Keratinocyte (primary cell): ENCODE data around the gene NBPF3. TPM values are rescaled to one million over a fixed set of nuclear protein-coding genes. Genes with fewer than 3 reads are reported as not detected.

Experiments used
- DNase-seq: peaks from one replicate; pipeline ENCODE4 v3.0.0-alpha.2; 2011; ENCODE audit warnings: low read depth, missing footprints, low spot score
- FAIRE-seq: peaks from 2 replicates; lab custom pipeline; 2011; peaks lifted over from hg19 to GRCh38; lab: Jason Lieb, UNC
- H2AFZ ChIP-seq: 2 replicates; pipeline ENCODE4 v1.6.0; 2012; ENCODE audit warnings: low read length, control low read depth, inconsistent platforms; ENCODE audit not compliant: control insufficient read depth
- H3K27ac ChIP-seq: 2 replicates; pipeline ENCODE4 v1.5.1; 2011; ENCODE audit warnings: low read length; ENCODE audit not compliant: control insufficient read depth, insufficient read depth
- H3K27me3 ChIP-seq: 3 replicates; pipeline ENCODE4 v1.6.0; 2011; ENCODE audit warnings: low read length; ENCODE audit not compliant: control insufficient read depth, insufficient read depth; ENCODE audit errors: extremely low read depth
- H3K36me3 ChIP-seq, 2 experiments: 2 replicates in 1 of 2; 3 replicates in 1 of 2; pipeline ENCODE4 v1.5.1; 2011; ENCODE audit warnings: low read length in 2 of 2, mild to moderate bottlenecking in 1 of 2; ENCODE audit not compliant: control insufficient read depth in 2 of 2, insufficient read depth in 2 of 2; ENCODE audit errors: extremely low read depth in 1 of 2
- H3K4me1 ChIP-seq: 3 replicates; pipeline ENCODE4 v1.5.1; 2011; ENCODE audit warnings: low read length; ENCODE audit not compliant: control insufficient read depth, insufficient read depth; ENCODE audit errors: extremely low read depth
- H3K4me2 ChIP-seq: 3 replicates; pipeline ENCODE4 v1.6.0; 2011; ENCODE audit warnings: low read depth, low read length; ENCODE audit not compliant: control insufficient read depth, insufficient read depth; ENCODE audit errors: extremely low read depth
- H3K4me3 ChIP-seq, 3 experiments: fragments of 200-600 bp in 1 of 3; sonication (generic) in 1 of 3; 2 replicates in 2 of 3; 3 replicates in 1 of 3; pipeline ENCODE4 v1.5.1; 2011 to 2016; ENCODE audit warnings: low read length in 3 of 3, mild to moderate bottlenecking in 3 of 3, control low read depth in 2 of 3, inconsistent platforms in 1 of 3, low read depth in 1 of 3, mixed read lengths in 1 of 3, mixed run types in 1 of 3, moderate library complexity in 1 of 3; ENCODE audit not compliant: control insufficient read depth in 2 of 3, insufficient read depth in 2 of 3; ENCODE audit errors: extremely low read depth in 1 of 3
- H3K79me2 ChIP-seq: 2 replicates; pipeline ENCODE4 v1.6.0; 2012; ENCODE audit warnings: low read length; ENCODE audit not compliant: control insufficient read depth, insufficient read depth
- H3K9ac ChIP-seq: 3 replicates; pipeline ENCODE4 v1.6.0; 2011; ENCODE audit warnings: low read length; ENCODE audit not compliant: control insufficient read depth, insufficient read depth; ENCODE audit errors: extremely low read depth
- H3K9me1 ChIP-seq: 3 replicates; pipeline ENCODE4 v1.6.0; 2011; ENCODE audit warnings: low read length; ENCODE audit not compliant: control insufficient read depth, insufficient read depth; ENCODE audit errors: extremely low read depth
- H3K9me3 ChIP-seq: 2 replicates; pipeline ENCODE4 v1.5.1; 2012; ENCODE audit warnings: low read depth, low read length; ENCODE audit not compliant: control insufficient read depth
- H4K20me1 ChIP-seq: 3 replicates; pipeline ENCODE4 v1.6.0; 2011; ENCODE audit warnings: low read length; ENCODE audit not compliant: control insufficient read depth, insufficient read depth; ENCODE audit errors: extremely low read depth
- CTCF ChIP-seq, 3 experiments: IDR thresholded peaks in 1 of 3; conservative IDR thresholded peaks in 1 of 3; optimal IDR thresholded peaks in 1 of 3; 2 replicates in 2 of 3; 3 replicates in 1 of 3; pipeline versions ENCODE3 to v1.5.1; 2011; ENCODE audit warnings: low read length in 3 of 3, mild to moderate bottlenecking in 3 of 3, moderate library complexity in 2 of 3, control low read depth in 1 of 3, inconsistent platforms in 1 of 3; ENCODE audit not compliant: insufficient read depth in 2 of 3; ENCODE audit errors: extremely low read depth in 1 of 3
- EZH2 ChIP-seq: IDR thresholded peaks from one replicate; pipeline ENCODE4 v1.6.1; 2012; ENCODE audit warnings: inconsistent platforms, mild to moderate bottlenecking, low read length, moderate library complexity
- dilution Hi-C: fragments of 300-500 bp; cut with MboI; formaldehyde crosslinking; loops from one replicate; pipeline ENCODE4 v1.7.0; 2020; ENCODE audit warnings: low sequenced_read_pairs; ENCODE audit not compliant: extremely low pct_ligation_motif_present
- polyA plus RNA-seq, 5 experiments: library from polyadenylated mRNA; depleted of rRNA in 3 of 5; stranded (reverse) in 3 of 5; stranded (forward) in 1 of 5; unstranded in 1 of 5; fragments of >200 nt; gene quantifications; 1 replicate in 1 of 5; 2 replicates in 3 of 5; 3 replicates in 1 of 5; pipeline versions ENCODE4 v1.2.1 to v1.2.3, GENCODE V29; 2011 to 2012; ENCODE audit warnings: missing spikeins in 2 of 5, low read depth in 1 of 5, low replicate concordance in 1 of 5

Gene NBPF3
- polyA plus RNA-seq, 1 donor (not counting 4 experiments of a cell fraction or from before 2014, with no cell fraction given): 6.8 TPM

GRCh38 chr1:21468599-21468998 lies 28.7 kb downstream of the NBPF3 start:
- no peak overlapping the region for H3K4me3 ChIP-seq
- H3K27me3 ChIP-seq: no peaks in the 10 kb centered on the region
- H3K9me1 ChIP-seq: no peaks in the 10 kb centered on the region
- no peak overlapping the region for H3K4me2 ChIP-seq
- FAIRE-seq: no peak
- H3K27ac ChIP-seq: no peak overlapping the region
- dilution Hi-C loops: no loop called here
- no peaks in the 10 kb centered on the region for H3K9me3 ChIP-seq
- H2AFZ ChIP-seq: no peak overlapping the region
- H3K4me1 ChIP-seq: peaks cover 6% of the 10 kb centered on the region
- H4K20me1 ChIP-seq: no peaks in the 10 kb centered on the region
- H3K36me3 ChIP-seq: peaks cover 3 to 6% of the 10 kb centered on the region in 2 experiments
- DNase-seq: no peak
- peak; percentile 17 to 28 (median 23) for TF ChIP-seq CTCF (optimal IDR thresholded peaks at IDR 0.05 in 1 of 3, IDR thresholded peaks at IDR 0.05 in 1 of 3, conservative IDR thresholded peaks at IDR 0.05 in 1 of 3; ENCODE audit: extremely low read depth in 1 of 3, insufficient read depth in 2 of 3, low read length in 3 of 3)
- TF ChIP-seq EZH2: no peak
- no peak overlapping the region for H3K9ac ChIP-seq
- no peaks in the 10 kb centered on the region for H3K79me2 ChIP-seq

- no peaks in the 10 kb centered on the region for H3K27me3 ChIP-seq
- no peak for FAIRE-seq
- H3K4me2 ChIP-seq: no peak overlapping the region
- no peak for DNase-seq
- H3K36me3 ChIP-seq: peaks cover 3 to 6% of the 10 kb centered on the region in 2 experiments
- no peak overlapping the region for H3K27ac ChIP-seq
- no peaks in the 10 kb centered on the region for H3K9me1 ChIP-seq
- no peaks in the 10 kb centered on the region for H4K20me1 ChIP-seq
- no peaks in the 10 kb centered on the region for H3K79me2 ChIP-seq
- H3K4me1 ChIP-seq: peaks cover 6% of the 10 kb centered on the region
- TF ChIP-seq CTCF (optimal IDR thresholded peaks at IDR 0.05 in 1 of 3, IDR thresholded peaks at IDR 0.05 in 1 of 3, conservative IDR thresholded peaks at IDR 0.05 in 1 of 3; ENCODE audit: extremely low read depth in 1 of 3, insufficient read depth in 2 of 3, low read length in 3 of 3) (no peak), EZH2 (no peak)
- dilution Hi-C loops: no loop called here
- H3K4me3 ChIP-seq: no peak overlapping the region
- no peaks in the 10 kb centered on the region for H3K9me3 ChIP-seq
- H3K9ac ChIP-seq: no peak overlapping the region
- H2AFZ ChIP-seq: no peak overlapping the region
Measured at GRCh38 chr1:21469581-21469980, 29.6 kb downstream of the NBPF3 start.
